GM21390 (cell line): ENCODE data around the gene RAB20.
"Not testable (repeated sequence)": the region's sequence is repeated elsewhere in the genome, so short reads cannot be mapped to it uniquely, and the experiment has no call there.

Experiments
- ATAC-seq: cut with Tn5 transposase; IDR thresholded peaks from one replicate; pipeline ENCODE4 v1.9.1; 2021; ENCODE audit not compliant: unreplicated experiment

The RAB20 gene

GRCh38 chr13:110561344-110562035 is at the start of gene RAB20:
RAB20 (minus strand) TSS chr13:110561722; CDS start chr13:110561519, 203 bp downstream.
- ATAC-seq, result peak; percentile 76

GRCh38 chr13:110610955-110611595 is 49.6 kb upstream of the RAB20 start:
- ATAC-seq, result peak; percentile 40

- no peak for ATAC-seq
Observed at GRCh38 chr13:110607675-110608224, 46.2 kb upstream of the RAB20 start.

DNA sequence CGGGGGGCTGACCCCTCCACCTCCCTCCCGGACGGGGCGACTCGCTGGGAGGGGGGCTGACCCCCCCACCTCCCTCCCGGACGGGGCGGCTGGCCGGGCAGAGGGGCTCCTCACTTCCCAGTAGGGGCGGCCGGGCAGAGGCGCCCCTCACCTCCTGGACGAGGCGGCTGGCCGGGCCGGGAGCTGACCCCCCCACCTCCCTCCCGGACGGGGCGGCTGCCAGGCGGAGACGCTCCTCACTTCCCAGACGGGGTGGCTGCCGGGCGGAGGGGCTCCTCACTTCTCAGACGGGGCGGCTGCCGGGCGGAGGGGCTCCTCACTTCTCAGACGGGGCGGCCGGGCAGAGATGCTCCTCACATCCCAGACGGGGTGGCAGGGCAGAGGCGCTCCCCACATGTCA is 44.8 kb upstream of the RAB20 start:
- ATAC-seq, result not testable (repeated sequence)

GRCh38 chr13:110605132-110605531 is 43.6 kb upstream of the RAB20 start:
- ATAC-seq, result no peak

GRCh38 chr13:110600980-110601379 is 39.5 kb upstream of the RAB20 start:
- ATAC-seq, result no peak

GRCh38 chr13:110600261-110600819 is 38.8 kb upstream of the RAB20 start:
- ATAC-seq, result no peak

- ATAC-seq, result no peak
Observed at GRCh38 chr13:110597041-110597689, 35.6 kb upstream of the RAB20 start.

- ATAC-seq, result peak; percentile 93
Observed at GRCh38 chr13:110593430-110594130, 32.1 kb upstream of the RAB20 start.

DNA sequence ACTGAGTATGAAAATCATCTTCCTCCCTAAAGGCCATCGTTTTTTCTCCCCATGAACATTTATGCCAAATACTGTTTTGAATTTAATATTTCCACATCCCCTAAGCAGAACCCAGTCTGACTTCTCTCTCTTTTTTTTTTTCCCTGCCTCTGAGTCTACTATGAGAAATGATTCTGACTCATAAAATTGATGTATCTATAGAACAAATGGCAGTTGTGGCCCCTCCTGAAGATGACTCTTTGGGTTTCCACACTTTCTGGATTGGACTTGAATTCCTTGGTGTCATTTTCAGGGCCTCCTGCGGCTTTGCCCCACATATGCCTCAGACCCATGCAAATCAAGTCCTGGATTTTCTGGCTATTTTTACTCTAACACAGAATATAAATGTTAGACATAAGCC is 31.1 kb upstream of the RAB20 start:
- no peak for ATAC-seq

DNA sequence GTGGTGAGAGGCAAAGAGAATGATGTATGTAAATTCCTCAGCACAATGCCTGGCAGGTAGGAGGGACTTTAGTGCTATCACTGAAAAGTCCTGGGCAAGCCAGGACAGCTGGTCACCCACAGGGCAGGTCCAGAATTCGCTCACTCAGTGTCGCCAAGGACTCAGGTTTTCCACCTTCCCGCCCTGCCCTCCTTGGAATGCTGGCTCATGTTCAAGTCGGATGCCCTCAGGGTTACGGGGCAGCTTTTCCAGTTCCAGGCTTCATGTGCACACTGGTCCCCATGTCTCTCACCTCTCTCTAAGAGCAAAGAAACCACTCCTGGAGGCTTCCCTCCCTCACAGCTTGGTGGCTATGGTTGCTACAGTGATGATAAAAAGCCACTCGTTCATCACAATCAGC is 29.1 kb upstream of the RAB20 start:
- no peak for ATAC-seq

GRCh38 chr13:110589793-110590390 is 28.4 kb upstream of the RAB20 start:
- ATAC-seq, result no peak

DNA sequence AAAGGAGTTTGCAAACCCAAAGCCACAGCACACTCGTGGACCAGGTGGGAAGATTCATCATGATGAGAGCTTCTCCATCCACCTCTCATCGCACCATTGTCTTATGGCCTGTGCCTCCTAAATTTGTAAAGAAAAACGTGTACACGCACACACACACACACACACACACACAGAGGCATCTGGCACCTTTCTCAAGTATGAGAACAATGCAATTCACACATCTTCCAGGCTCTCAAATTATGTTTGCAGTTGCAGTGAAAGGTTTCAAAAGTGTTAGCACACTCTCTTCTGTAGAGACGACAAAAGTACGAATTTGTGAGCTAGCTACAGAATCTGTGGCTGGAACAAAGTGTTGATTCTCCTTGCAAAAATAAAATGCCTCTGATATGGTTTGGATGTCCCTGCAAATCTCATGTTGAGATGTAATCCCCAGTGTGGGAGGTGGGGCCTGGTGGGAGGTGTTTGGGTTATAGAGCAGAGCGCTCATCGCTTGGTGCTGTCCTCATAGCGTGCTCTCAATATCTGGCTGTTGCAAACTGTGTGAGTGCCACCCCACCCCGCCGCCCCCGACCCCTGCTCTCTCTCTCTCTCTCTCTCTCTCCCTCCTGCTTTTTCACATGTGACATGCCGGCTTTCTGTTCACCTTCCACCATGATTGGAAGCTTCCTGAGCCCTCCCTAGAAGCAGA is 21.8 kb upstream of the RAB20 start:
- ATAC-seq, result no peak

- no peak for ATAC-seq
Observed at GRCh38 chr13:110582421-110582954, 21.0 kb upstream of the RAB20 start.

GRCh38 chr13:110581506-110582185 is 20.1 kb upstream of the RAB20 start:
- ATAC-seq, result no peak

DNA sequence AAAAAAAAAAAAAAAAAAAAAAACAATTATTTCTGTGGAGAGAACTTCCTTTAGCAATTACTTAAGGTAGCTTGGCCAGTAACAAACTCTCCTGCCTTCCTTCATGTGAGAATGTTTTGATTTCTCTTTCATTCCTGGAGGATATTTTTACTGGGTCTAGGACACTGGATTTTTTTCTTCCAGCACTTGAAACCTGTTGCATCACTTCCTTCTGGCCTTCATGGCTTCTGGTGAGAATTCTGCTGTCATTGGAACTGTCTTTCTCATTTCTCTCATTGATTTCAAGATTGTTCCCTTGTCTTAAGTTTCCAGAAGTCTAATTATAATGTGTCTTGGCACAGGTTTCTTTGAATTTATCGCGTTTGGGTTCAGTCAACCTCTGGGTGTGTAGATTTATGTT is 19.3 kb upstream of the RAB20 start:
- no peak for ATAC-seq

- ATAC-seq, result no peak
Observed at GRCh38 chr13:110578363-110578762, 16.8 kb upstream of the RAB20 start.

DNA sequence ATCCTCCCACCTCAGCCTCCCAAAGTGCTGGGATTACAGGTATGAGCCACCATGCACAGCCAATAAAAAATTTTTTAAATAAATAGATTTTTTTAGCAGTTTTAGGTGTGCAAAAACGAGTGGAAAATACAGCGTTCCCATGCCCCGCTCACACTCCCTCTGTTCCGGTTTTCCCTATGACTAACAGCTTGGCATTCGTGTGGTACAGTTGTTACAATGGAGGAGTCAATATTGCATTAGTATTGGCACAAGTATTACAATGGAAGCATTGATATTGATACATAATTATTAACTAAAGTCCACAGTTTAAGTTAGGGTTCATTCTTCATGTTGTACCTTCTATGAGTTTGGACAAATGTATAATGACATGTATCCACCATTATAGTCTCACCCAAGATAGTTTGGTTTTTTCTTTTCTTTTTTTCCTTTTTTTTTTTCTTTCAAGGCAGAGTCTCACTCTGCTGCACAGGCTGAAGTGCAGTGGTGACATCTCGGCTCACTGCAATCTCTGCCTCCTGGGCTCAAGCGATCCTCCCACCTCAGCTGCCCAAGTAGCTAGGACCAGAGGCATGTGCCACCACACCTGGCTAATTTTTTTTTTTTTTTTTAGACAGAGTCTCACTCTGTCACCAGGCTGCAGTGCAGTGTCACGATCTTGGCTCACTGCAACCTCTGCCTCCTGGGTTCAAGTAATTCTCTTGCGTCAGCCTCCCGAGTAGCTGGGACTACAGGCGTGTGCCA is 15.4 kb upstream of the RAB20 start:
- no peak for ATAC-seq

DNA sequence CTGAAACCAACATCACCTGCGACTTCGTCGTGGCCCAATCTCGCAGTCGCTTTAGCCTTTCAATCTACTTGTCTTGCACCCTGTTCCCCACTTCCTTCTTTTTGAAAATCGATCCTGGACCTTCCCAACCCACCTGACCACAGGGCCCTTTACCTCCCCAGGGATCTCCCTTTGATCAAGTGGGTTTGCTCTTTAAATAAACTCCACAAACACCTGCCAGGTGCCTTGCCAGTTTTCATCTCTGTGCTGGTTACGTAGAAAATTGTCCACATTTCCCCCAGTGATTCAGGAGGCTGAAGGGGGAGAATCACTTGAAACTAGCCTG is 14.5 kb upstream of the RAB20 start:
- no peak for ATAC-seq
